Adrenal gland (tissue), 12 donors: ENCODE data around the gene TMEM232. TPM values are rescaled to one million over a fixed set of nuclear protein-coding genes. Genes with fewer than 3 reads are reported as not detected.

Experiments used
- DNase-seq, 7 donors: peaks; one replicate each; pipeline ENCODE4 v3.0.0-alpha.2; 2019 to 2020
- H3K27ac ChIP-seq, 5 donors: fragments of 200-600 bp; sonication (generic) in 4 of 5; 1 replicate in 3 of 5; 2 replicates in 2 of 5; pipeline versions ENCODE4 v1.5.1 to v1.8.0; 2016 to 2020; ENCODE audit warnings: mild to moderate bottlenecking in 1 of 5
- H3K27me3 ChIP-seq: fragments of 200-600 bp; 2 replicates; pipeline ENCODE4 v1.8.0; 2021
- H3K36me3 ChIP-seq, 2 donors: fragments of 200-600 bp; replicated peaks in 1 of 2; 1 replicate in 1 of 2; 2 replicates in 1 of 2; pipeline versions ENCODE4 v1.5.1 to v1.8.0; 2018 to 2022
- H3K4me1 ChIP-seq, 2 donors: fragments of 200-600 bp; replicated peaks in 1 of 2; 1 replicate in 1 of 2; 2 replicates in 1 of 2; pipeline versions ENCODE4 v1.5.1 to v1.8.0; 2018 to 2021
- H3K4me3 ChIP-seq, 4 donors: fragments of 200-600 bp; sonication (generic) in 3 of 4; one replicate each; pipeline ENCODE4 v1.5.1; 2016 to 2018
- H3K9me3 ChIP-seq, 3 donors: fragments of 200-600 bp; sonication (generic) in 1 of 3; replicated peaks in 1 of 3; 1 replicate in 2 of 3; 2 replicates in 1 of 3; pipeline versions ENCODE4 v1.5.1 to v1.8.0; 2016 to 2021
- CTCF ChIP-seq, 6 experiments: fragments of 450-650 bp in 4 of 6; fragments of 200-600 bp in 2 of 6; sonication (generic) in 1 of 6; IDR thresholded peaks; 1 replicate in 5 of 6; 2 replicates in 1 of 6; pipeline versions ENCODE4 v1.5.1 to v1.8.0; 2016 to 2021; ENCODE audit warnings: antibody characterized with exemption in 6 of 6, mild to moderate bottlenecking in 2 of 6, moderate library complexity in 1 of 6
- POLR2A ChIP-seq, 2 donors: fragments of 450-650 bp; IDR thresholded peaks; one replicate each; pipeline ENCODE4 v1.6.1; 2017; ENCODE audit warnings: antibody characterized with exemption in 2 of 2, mild to moderate bottlenecking in 2 of 2, moderate library complexity in 1 of 2
- WGBS, 4 donors: extraction: QIAGEN DNeasy Blood & Tissue Kit in 2 of 4; methylation state at CpG; one replicate each; pipeline versions ENCODE4 v1.1.5 to v1.1.7; 2013 to 2017; 5-methylcytosine and 5-hydroxymethylcytosine counted together
- intact Hi-C, 2 donors: fragments of 100-400 bp; cut with DNase I; formaldehyde crosslinking; loops; one replicate each; pipeline versions ENCODE4 v1.14.1 to v1.15.0; 2022 to 2023
- polyA plus RNA-seq, 3 donors: library from polyadenylated mRNA; stranded (reverse); fragments of 200-250 nt in 2 of 3; fragments of 350-450 nt in 1 of 3; fragmentation: Illumina TruSeq in 1 of 3; extraction: RNeasy Lipid Tissue Mini Kit (QIAGEN cat#74804) in 1 of 3; gene quantifications; one replicate each; pipeline ENCODE4 v1.2.3, GENCODE V29; 2013 to 2014
- total RNA-seq, 9 donors: library from RNA; depleted of rRNA in 4 of 9; stranded (reverse); fragments of >200 nt in 4 of 9; fragments of 120-200 nt in 1 of 9; fragmentation: NEBNext Ultra II Directional in 1 of 9; extraction: Animal tissue kit (Norgen Biotek cat#: 25700) in 1 of 9; gene quantifications; one replicate each; pipeline versions ENCODE4 v1.1.0 to v1.2.4, GENCODE V29; 2013 to 2023
- donor health status: healthy with polysubstance abuse.
- donor health status: Bipolar disorder and iron deficiency.
- donor health status: DM: yes; HTN: yes; CAD: no.
- donor health status: DM: no; HTN: no; CAD: no.
- donor health status: DM: no; HTN: no; CAD: no.
- donor health status: DM: yes; HTN: yes; CAD: no.

TMEM232 gene
- total and polyA plus RNA-seq, 12 donors: 0.96 to 16.6 (median 4.5) TPM

- H3K9me3 ChIP-seq: no peaks in the 10 kb centered on the region
- TF ChIP-seq POLR2A (IDR thresholded peaks at IDR 0.05): no peak
- no peak for TF ChIP-seq CTCF (IDR thresholded peaks at IDR 0.05)
- whole genome bisulfite sequencing, 4 donors: 91 to 94% (median 93%) methylated on average over 3 to 4 of the region's 4 CpGs
- H3K27me3 ChIP-seq: no peaks in the 10 kb centered on the region
- peaks cover 5 to 14% of the 10 kb centered on the region in 2 donors for H3K4me1 ChIP-seq
- H3K36me3 ChIP-seq: no peaks in the 10 kb centered on the region
- no peak overlapping the region for H3K27ac ChIP-seq
- DNase-seq: no peak
- intact Hi-C loops: no loop called here
- no peak overlapping the region for H3K4me3 ChIP-seq
These were observed 283.6 kb downstream of the TMEM232 start for GRCh38 chr5:110442856-110443255.

- intact Hi-C loops: no loop called here
- peak in 2 of 7 donors; percentile 4 to 12 for DNase-seq
- TF ChIP-seq CTCF (IDR thresholded peaks at IDR 0.05): peak in 3 of 6 experiments; percentile 16 to 33 (median 22)
- TF ChIP-seq POLR2A (IDR thresholded peaks at IDR 0.05): no peak
- Histone ChIP-seq H3K9me3 (no peaks in the 10 kb centered on the region), H3K4me3 (no peak overlapping the region), H3K27ac (no peak overlapping the region), H3K36me3 (no peaks in the 10 kb centered on the region), H3K4me1 (peaks cover 5 to 14% of the 10 kb centered on the region in 2 donors), H3K27me3 (no peaks in the 10 kb centered on the region)
- 49 to 66% (median 50%) methylated on average over 2 of the region's 2 CpGs for WGBS, 4 donors
These were observed 285.4 kb downstream of the TMEM232 start for GRCh38 chr5:110441035-110441434.

- Histone ChIP-seq H3K4me1 (peaks cover 5 to 14% of the 10 kb centered on the region in 2 donors), H3K36me3 (no peaks in the 10 kb centered on the region), H3K4me3 (no peak overlapping the region), H3K27ac (no peak overlapping the region), H3K27me3 (no peaks in the 10 kb centered on the region), H3K9me3 (no peaks in the 10 kb centered on the region)
- intact Hi-C loops: no loop called here
- TF ChIP-seq CTCF (IDR thresholded peaks at IDR 0.05): no peak
- TF ChIP-seq POLR2A (IDR thresholded peaks at IDR 0.05): no peak
- 91 to 96% (median 92%) methylated on average over 2 of the region's 2 CpGs for WGBS, 4 donors
- DNase-seq: no peak
These were observed 286.4 kb downstream of the TMEM232 start for GRCh38 chr5:110440058-110440457.

- intact Hi-C loops: no loop called here
- Histone ChIP-seq H3K27me3 (no peaks in the 10 kb centered on the region), H3K36me3 (no peaks in the 10 kb centered on the region), H3K9me3 (no peaks in the 10 kb centered on the region), H3K4me1 (peaks cover 5 to 14% of the 10 kb centered on the region in 2 donors), H3K27ac (no peak overlapping the region), H3K4me3 (no peak overlapping the region)
- DNase-seq: peak in 5 of 7 donors; percentile 13 to 38 (median 23)
- WGBS, 4 donors: 31 to 56% (median 40%) methylated on average over 3 of the region's 3 CpGs
- TF ChIP-seq POLR2A (IDR thresholded peaks at IDR 0.05): no peak
- no peak for TF ChIP-seq CTCF (IDR thresholded peaks at IDR 0.05)
These were observed 287.2 kb downstream of the TMEM232 start for GRCh38 chr5:110439296-110439695.
